ENCODE results near the gene C2CD3. TPM values are rescaled to one million over a fixed set of nuclear protein-coding genes. Genes with fewer than 3 reads are reported as not detected.

C2CD3 gene
- total and polyA plus RNA-seq, 9 of the 15 experiments (the other 6 are each of a cell fraction or from before 2014, with no cell fraction given): 4.4 to 20.2 (median 15.4) TPM

DNA sequence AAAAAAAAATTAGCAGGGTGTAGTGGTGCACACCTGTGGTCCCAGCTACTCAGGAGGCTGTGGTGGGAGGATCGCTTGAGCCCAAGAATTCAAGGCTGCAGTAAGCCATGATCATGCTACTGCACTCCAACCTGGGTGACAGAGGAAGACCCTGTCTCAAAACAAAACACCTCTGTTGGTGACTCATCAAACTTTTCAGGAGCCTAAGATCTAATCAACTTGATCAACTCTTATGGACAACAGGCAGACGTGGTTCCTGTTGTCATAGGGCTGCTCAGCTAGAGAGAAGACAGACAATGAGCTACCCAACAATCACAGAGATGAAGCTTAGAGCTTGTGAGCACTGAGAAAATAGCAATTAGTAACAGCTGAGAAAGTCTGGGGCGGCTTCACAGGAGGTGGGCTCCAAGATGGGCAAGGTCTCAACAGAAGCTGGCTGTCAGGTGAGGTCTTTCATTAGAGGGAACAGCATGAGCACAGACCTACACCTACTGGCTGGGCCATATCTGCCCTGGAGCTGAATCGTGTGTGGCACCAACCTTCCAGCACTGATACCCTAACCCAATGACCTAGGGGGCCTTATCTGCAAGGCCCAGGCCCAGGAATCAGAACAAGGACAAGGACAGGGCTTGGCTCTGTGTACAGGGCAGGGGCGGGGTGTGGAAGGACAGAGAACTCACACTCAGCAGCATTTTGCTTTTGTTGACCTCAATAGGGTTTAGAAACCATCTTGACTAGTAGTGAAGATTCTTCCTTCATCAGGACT is 154.7 kb downstream of the C2CD3 start (continued):
- TF ChIP-seq, protein P1, sequence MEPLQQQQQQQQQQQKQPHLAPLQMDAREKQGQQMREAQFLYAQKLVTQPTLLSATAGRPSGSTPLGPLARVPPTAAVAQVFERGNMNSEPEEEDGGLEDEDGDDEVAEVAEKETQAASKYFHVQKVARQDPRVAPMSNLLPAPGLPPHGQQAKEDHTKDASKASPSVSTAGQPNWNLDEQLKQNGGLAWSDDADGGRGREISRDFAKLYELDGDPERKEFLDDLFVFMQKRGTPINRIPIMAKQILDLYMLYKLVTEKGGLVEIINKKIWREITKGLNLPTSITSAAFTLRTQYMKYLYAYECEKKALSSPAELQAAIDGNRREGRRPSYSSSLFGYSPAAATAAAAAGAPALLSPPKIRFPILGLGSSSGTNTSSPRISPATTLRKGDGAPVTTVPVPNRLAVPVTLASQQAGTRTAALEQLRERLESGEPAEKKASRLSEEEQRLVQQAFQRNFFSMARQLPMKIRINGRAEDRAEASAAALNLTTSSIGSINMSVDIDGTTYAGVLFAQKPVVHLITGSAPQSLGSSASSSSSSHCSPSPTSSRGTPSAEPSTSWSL (CRISPR knock-in tag; IDR thresholded peaks at IDR 0.05; ENCODE audit: borderline replicate concordance): no peak
- no peak for TF ChIP-seq ZNF324 (CRISPR knock-in tag; IDR thresholded peaks at IDR 0.05)
- TF ChIP-seq, protein P2, sequence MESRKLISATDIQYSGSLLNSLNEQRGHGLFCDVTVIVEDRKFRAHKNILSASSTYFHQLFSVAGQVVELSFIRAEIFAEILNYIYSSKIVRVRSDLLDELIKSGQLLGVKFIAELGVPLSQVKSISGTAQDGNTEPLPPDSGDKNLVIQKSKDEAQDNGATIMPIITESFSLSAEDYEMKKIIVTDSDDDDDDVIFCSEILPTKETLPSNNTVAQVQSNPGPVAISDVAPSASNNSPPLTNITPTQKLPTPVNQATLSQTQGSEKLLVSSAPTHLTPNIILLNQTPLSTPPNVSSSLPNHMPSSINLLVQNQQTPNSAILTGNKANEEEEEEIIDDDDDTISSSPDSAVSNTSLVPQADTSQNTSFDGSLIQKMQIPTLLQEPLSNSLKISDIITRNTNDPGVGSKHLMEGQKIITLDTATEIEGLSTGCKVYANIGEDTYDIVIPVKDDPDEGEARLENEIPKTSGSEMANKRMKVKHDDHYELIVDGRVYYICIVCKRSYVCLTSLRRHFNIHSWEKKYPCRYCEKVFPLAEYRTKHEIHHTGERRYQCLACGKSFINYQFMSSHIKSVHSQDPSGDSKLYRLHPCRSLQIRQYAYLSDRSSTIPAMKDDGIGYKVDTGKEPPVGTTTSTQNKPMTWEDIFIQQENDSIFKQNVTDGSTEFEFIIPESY (CRISPR knock-in tag; IDR thresholded peaks at IDR 0.05): no peak
- no peak for TF ChIP-seq CBX3 (IDR thresholded peaks at IDR 0.05; ENCODE audit: borderline replicate concordance in 1 of 2, low read length in 2 of 2)
- no peak for TF ChIP-seq ZNF134 (CRISPR knock-in tag; conservative IDR thresholded peaks at IDR 0.05)
- no peak for TF ChIP-seq ZNF197 (CRISPR knock-in tag; IDR thresholded peaks at IDR 0.05; ENCODE audit: low read depth)
- no peak for TF ChIP-seq ZSCAN32 (CRISPR knock-in tag; IDR thresholded peaks at IDR 0.05)
- TF ChIP-seq SMAD3 (CRISPR knock-in tag; conservative IDR thresholded peaks at IDR 0.05): no peak
- no peak for TF ChIP-seq BRD9 (IDR thresholded peaks at IDR 0.05; ENCODE audit: low read depth, partially characterized antibody)
- no peak for TF ChIP-seq ILK (tag; IDR thresholded peaks at IDR 0.05; ENCODE audit: borderline replicate concordance, low read depth)
- 0 out of 2 replicates have a peak, but pooled peaks have one; percentile 37 for TF ChIP-seq ZKSCAN1 (IDR thresholded peaks at IDR 0.05; ENCODE audit: low read depth, low read length)
- TF ChIP-seq, protein P3, sequence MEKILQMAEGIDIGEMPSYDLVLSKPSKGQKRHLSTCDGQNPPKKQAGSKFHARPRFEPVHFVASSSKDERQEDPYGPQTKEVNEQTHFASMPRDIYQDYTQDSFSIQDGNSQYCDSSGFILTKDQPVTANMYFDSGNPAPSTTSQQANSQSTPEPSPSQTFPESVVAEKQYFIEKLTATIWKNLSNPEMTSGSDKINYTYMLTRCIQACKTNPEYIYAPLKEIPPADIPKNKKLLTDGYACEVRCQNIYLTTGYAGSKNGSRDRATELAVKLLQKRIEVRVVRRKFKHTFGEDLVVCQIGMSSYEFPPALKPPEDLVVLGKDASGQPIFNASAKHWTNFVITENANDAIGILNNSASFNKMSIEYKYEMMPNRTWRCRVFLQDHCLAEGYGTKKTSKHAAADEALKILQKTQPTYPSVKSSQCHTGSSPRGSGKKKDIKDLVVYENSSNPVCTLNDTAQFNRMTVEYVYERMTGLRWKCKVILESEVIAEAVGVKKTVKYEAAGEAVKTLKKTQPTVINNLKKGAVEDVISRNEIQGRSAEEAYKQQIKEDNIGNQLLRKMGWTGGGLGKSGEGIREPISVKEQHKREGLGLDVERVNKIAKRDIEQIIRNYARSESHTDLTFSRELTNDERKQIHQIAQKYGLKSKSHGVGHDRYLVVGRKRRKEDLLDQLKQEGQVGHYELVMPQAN (IDR thresholded peaks at IDR 0.05; ENCODE audit: borderline replicate concordance): no peak
- TF ChIP-seq TCFL5 (CRISPR knock-in tag; conservative IDR thresholded peaks at IDR 0.05): no peak
- TF ChIP-seq NCOR1 (IDR thresholded peaks at IDR 0.05): peak; percentile 96
- TF ChIP-seq FOS (IDR thresholded peaks at IDR 0.05; ENCODE audit: extremely low read depth, insufficient read length): no peak
- TF ChIP-seq CSDE1 (IDR thresholded peaks at IDR 0.05): no peak
- TF ChIP-seq RUNX1 (IDR thresholded peaks at IDR 0.05; ENCODE audit: low read depth): no peak; the same call in 1 of the 2 replicates
- TF ChIP-seq ATF7 (IDR thresholded peaks at IDR 0.05): peak; percentile 48
- TF ChIP-seq ELF4 (CRISPR knock-in tag; IDR thresholded peaks at IDR 0.05): no peak
- TF ChIP-seq MEF2A (IDR thresholded peaks at IDR 0.05; ENCODE audit: control insufficient read depth, low read depth, low read length): no peak
- TF ChIP-seq, protein P4, sequence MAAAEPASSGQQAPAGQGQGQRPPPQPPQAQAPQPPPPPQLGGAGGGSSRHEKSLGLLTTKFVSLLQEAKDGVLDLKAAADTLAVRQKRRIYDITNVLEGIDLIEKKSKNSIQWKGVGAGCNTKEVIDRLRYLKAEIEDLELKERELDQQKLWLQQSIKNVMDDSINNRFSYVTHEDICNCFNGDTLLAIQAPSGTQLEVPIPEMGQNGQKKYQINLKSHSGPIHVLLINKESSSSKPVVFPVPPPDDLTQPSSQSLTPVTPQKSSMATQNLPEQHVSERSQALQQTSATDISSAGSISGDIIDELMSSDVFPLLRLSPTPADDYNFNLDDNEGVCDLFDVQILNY (CRISPR knock-in tag; IDR thresholded peaks at IDR 0.05): no peak
- TF ChIP-seq THRAP3 (IDR thresholded peaks at IDR 0.05; ENCODE audit: borderline replicate concordance): no peak
- no peak for TF ChIP-seq HDGF (IDR thresholded peaks at IDR 0.05)
- TF ChIP-seq TARDBP (IDR thresholded peaks at IDR 0.05): peak; percentile 61; the same call in 1 of the 2 replicates
